GM18861 (cell line): Measurements from ENCODE around the gene ZBED5.
"Not testable (repeated sequence)": the region's sequence is repeated elsewhere in the genome, so short reads cannot be mapped to it uniquely, and the experiment has no call there.

Source experiments
- ATAC-seq: cut with Tn5 transposase; IDR thresholded peaks from one replicate; pipeline ENCODE4 v1.9.1; 2021; ENCODE audit not compliant: unreplicated experiment

ZBED5 gene

DNA sequence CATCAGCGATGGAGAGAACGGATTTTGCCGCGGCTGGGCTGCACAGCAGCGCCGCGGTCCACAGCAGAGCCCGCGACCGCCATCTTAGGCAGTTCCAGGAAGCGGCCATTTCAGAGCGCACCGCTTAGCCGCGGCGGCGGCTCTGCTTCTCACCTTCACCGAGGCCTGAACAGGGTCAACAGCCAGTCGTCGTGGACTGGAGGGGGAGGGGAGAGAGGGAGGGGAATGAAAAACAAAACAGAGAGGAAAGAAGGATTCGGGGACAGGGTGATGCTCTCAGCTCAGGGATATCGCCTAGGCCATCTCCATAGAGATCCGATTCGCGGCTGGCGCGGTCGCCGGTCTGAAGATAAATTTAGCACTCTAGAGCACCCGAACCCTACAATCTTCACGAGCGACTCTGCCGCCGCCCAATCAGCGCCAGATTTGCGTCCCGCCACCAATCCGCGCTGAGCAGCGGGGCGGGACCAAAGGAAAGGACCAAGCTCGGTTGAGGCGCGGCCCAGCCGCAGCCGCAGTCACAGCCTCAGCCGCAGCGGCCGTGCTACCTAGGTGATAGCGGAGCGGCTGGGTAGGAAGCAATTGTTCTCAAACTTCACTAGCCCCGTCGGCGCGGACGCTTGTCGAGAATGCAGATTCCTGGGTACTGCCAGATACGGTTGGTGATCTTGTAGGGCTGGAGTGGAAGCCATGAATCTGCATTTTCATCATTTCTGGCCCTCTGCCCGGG, at the start of gene ZBED5:
Gene ZBED5 (minus strand): TSS at position 345 of the 730 bp plus-strand sequence. CDS start 3,108 bp downstream, outside the sequence.
- ATAC-seq: peak; percentile 91

DNA sequence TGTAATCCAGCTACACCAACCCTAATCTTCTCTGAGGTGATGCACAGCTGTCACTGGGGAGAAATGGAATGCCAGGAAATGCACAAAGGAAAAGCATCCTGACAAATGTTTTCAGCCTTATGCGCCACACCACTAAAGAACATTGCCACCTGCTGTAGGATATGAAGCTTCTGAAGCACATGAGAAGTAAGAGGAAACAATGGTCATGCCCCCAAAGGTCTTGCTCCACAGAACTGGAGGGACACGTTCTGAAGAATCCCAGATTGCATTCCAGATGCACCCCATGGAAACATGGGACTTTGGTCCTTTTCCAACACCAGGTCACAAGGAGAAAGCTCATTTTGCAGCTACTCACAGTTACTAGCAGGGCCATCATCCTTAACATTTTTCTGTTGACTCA, 48.7 kb upstream of the ZBED5 start:
- ATAC-seq: no peak

DNA sequence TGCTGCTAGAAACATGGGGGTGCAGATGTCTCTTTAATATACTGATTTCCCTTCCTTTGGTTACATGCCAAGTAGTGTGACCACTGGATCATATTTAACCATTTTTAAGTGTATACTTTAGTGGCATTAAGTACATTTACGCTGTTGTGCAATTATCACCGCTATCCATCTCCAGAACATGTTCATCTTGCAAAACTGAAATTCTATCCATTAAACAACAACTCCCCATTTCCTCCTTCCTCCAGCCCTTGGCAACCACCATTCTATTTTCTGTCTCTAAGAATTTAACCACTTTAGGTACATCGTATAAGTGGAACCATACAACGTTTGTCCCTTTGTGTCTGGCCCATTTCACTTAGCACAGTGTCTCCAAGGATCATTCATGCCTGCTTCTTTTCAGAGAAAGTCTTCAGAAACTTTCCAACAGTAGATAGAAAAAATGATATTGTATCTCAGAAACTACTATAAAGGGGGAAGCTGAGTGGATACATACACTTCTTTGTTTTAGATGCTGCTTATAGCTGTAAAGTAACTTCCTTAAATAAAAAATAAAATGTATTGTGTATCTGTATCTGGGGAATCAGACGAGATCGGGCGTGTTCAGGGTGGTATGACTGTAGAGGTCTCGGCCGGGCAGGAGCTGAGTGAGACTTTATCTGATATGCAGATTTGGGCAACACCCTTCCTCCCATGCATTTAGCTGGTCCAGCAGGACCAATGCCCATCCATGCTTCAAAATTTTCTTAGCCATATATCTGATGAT, 44.6 kb upstream of the ZBED5 start:
- ATAC-seq: no peak

DNA sequence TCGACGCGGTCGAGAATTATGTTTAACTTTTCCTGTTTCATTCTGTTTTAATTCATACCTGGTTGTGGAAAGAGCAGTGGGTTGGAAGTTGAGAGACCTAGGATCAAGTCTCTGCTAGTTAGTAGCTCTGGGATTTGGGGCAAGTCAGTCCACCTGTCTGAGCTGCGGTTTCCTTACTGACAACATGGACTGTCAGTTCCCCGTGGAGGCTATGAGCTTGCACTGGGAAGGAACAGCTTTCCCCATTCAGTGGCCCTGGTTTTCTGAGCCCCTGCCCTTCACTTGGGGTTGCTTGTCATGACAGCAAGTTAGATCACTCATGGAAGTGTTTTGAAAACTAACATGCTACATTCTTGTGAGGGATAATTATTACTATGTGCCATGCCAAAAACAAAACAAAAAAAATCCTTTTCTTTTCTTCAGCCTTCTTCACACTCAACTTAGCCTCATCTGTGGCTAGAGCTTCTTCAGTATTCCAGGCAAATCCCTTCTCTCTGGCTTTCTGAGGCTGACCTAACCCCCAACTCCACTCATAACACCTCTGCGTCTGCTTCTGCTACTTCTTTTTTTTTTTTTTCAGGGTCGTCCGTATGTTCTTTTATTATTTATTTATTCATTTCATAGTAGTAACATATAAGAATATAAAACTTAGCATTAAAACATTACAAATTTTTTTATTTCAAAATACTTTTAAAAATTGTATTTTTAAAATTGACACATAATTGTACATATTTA, 43.0 kb upstream of the ZBED5 start:
- ATAC-seq: no peak

DNA sequence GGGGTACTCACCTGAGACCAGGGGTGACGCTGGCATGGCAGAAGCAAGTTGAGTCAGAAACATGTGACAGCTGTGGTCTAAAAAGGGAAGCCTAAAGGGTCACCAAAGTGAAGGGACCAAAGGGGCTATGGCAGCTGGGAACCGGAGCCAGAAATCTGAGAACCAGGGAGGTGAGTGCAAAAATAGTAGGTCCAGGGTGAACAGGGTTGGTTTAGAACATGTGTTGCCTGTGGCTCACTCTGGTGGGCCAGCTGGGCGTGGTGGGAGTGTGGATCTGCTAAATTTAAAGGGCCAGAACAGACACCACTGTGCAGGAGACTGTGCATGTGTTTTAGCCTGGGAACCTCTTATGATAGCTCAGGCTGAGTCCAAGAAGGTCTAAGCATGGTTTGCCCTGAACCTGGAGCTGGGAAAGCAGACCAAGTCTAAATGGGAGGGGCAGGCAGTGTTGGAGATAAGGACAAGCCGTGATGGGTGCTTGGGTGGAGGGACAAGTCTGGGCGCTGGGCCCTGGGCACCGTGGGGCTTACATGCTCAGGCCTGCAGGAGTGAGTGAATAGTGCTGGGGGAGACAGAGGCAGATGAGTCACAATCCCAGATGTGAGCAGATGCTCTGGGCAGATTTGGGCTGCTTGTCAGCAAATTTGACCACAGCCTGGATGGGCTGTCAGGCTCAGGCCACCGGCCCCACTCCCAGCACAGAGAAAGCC, 41.4 kb upstream of the ZBED5 start:
- ATAC-seq: no peak

DNA sequence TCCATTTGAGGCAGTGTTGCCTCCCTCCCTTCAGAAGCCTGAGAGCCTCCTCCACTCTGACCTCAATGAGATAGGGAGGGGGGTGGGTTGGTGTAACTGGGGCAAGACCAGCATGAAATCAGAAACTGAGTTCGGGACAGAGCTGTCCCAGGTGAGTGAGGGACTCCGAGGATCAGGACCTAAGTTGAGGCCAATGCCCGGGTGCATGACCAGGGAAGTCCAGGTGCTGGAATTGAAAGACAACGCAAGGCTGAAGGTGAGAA, 40.8 kb upstream of the ZBED5 start:
- ATAC-seq: no peak

DNA sequence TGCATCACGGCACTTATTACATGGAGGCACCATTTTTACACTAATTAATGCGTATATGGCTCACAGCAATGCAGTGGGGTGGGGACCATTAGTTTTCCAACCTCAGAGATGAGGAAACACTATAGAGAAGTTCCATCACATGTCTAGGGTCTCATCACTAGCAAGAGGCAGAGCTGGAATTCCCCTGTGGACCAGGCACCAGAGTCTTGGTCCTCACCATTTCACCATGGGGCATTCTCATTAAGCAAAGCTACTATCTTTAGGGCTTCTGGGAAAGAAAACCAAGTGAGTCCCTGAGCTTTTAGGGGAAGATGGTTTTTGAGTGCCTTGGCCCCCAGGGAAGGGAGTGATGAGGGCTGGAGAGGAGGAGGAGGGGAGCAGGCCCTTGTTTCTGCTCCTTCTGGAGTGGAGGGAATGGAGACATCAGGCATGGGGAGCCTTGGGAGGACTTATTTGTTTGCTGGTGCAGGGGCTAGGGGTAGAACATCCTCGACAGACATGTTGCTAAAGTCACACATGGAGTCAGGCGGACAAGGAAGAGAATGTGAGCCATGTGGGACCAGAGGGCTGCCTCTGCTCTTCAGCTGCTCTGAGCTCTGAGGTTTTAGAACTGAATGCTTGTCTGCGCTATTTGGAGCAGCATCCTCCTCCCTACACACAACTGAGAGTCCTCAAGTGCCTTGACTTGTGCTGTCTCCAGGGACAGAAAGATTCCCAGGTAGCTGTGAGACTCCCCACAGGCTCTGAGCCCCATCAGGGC, 40.3 kb upstream of the ZBED5 start:
- no peak for ATAC-seq

DNA sequence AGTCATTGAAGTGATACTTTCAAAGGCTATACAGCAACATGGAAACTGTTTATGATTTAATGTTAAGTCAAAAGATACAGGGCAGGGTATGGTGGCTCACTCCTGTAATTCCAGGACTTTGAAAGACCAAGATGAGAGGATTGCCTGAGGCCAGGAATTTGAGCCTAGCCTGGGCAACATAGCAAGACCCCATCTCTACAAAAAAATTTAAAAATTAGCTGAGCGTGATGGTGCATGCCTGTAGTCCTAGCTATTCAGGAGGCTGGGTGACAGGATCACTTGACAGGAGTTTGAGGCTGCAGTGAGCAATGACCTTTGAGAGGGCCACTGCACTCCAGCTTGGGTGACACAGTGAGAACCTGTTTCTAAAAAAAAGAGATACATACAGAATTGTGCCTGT, 39.3 kb upstream of the ZBED5 start:
- ATAC-seq: no peak

DNA sequence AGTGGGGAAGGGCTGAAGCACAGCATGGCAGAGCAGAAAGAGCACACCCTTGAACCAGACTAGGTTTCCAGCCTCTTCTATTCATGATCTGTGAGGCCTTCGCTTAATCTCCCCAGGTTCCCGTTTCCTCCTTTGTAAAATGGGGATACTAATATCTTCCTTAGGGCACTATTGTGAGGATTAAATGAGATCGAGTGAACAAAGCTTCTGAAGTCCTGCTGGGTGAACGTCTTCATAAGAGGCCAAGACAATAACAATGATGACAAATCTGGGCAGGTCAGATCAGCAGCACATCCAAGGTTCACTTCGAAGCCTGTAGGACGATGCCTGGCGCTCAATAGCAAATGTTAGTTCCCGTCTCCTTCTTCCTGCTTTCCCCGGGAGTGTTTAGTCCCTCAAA, 38.6 kb upstream of the ZBED5 start:
- ATAC-seq: no peak

DNA sequence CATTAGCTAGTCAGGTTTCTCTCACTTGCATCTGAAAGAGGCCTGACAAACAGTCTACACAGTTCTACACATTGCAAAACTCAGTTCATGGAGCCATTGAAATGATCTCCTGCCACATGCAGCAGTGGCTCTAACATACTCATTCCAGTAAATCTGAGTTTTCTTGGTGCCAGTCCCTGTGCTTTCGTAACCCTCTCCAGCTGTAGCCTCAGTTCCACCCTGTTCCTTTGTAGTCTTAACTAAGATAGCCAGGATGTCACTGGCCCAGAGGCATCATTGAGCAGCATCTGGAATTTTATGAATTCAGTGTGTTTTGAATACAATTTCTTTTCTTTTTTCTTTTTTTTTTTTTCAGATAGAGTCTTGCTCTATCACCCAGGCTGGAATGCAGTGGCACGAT, 37.4 kb upstream of the ZBED5 start:
- no peak for ATAC-seq

DNA sequence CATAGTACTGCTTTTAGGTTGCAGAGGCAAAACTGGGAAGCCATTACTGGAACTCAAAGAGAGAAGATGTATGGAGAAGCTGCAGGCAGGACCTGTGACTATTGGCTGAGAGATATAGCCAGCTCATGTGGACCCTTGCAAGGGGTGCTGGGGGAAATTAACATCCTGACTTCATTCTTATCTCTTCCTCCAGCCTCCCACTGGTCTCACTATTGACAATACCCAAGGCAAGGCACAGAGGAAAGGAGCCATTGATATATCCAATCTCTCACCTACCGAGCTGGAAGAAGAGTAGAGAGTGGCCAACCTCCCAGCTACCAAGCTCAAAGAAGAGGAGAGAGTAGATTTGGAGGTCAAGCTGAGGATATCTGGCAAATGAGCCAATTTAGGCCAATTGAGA, 36.8 kb upstream of the ZBED5 start:
- no peak for ATAC-seq

DNA sequence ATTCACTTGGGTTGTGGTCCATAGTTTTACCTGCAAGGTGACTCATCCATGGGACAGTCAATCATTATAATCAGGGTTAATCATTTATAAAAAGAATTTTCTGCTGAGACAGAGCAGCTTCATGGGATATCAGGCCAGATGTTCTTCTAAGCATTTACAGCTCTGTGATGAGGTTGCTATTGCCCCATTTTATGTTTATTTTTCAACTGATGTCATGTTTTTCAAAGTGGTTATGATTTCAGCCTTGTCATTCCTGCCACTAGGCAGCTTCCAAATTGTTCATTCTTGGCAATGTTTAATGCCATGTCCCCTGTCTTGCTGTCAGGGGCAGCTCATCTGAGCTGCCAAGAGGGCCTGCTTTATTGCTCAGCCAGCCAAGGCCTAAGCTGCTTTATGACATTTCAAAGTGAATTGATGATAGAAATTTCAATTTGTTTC, 35.9 kb upstream of the ZBED5 start:
- ATAC-seq: no peak

DNA sequence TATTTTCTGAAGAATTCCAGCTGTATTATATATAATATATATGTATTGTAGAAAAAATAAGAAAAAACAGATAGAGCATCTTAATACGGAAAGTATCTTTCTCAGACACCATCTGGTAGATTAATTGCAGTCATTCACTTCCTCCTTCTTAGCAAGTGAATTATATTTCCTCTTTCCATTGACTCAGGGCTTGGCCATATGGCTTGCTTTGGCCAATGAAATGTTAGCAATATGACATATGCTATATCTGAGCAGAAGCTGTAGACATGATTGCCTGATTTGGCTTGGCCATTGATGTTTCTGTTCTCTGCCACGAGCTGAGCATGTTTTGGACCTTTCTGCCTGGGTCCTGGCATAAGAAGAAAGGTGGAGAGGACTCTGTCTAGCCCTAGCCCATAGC, 34.4 kb upstream of the ZBED5 start:
- ATAC-seq: no peak

DNA sequence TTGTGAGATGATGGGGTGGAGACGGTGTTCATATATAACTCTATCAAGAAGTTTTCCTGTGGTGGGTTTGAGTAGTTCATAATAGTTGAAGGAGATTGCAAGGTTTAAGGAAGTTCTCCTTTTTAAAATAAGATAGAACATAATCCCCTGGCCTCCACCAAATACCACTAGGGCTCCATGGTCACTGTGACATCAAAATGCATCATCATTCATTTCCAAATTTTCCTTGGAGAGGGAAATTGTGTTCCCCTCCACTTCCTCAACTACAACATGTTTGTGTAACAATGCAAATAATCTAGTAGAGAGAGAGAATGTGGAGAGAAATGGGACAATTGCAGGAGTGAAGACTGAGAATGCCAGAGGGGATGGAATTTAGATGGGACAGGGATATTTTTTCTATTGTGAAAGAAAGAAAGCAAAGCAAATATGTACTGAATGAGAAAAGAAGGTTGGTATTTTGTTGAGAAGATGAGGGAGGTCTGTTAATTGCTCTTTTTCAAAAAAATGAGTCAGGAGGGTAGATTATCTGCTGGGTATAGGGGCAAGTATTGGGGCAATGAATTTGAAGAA, 33.4 kb upstream of the ZBED5 start:
- ATAC-seq: no peak

DNA sequence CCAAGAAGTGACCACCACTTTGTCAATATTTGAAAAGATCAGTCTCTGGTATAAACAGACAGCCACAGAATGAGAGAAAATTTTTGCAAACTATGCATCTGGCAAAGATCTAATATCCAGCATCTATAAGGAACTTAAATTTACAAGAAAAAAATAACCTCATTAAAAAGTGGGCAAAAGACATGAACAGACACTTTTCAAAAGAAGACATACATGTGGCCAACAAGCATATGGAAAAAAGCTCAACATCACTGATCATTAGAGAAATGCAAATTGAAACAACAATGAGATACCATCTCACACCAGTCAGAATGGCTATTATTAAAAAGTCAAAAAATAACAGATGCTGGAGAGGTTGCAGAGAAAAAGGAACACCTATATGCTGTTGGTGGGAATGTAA, 32.2 kb upstream of the ZBED5 start:
- ATAC-seq: not testable (repeated sequence)

DNA sequence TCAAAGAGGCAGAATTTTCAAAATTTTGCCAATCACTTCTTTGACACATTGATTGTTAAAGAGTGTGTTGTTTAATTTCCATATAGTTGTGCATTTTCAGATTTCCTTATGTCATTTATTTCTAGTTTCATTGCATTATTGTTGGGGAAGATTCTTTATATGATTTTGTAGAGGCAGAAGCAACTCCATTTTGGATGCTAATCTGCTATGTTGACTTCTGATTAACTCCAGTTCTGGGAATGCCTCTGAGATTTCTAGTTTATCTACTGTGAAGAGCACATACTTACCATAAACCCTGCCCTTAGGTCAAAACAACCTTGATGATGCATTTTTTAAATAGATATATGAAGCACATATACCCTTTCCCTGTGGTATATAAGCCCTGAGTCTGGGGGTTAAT, 29.5 kb upstream of the ZBED5 start:
- ATAC-seq: no peak

DNA sequence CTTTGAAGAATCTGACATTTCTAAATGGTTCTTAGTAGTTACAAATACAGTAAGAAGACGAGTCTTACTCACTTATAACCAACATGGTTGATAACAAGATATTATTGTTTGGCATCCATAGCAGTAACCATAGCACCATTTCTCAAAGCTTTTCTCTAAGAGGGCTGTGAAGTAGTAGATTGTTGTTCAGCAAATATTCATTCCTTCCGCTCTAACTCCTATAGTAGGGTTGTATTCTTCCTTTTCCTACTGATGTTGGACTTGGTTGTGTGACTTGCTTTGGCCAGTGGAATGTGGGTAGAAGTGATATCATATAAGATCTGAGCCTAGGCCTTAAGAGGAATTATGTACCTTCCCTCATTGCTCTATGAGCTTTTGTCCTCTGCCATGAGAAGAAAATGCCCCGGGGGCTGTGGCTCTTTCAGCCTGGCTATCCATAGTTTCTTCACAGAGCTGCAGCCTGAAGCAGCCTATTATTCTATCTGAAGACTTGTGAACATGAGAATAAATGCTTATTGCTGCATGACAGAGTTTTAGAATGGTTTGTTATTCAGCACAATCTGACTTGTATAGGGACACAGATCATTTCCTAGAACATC, 28.9 kb upstream of the ZBED5 start:
- ATAC-seq: no peak

DNA sequence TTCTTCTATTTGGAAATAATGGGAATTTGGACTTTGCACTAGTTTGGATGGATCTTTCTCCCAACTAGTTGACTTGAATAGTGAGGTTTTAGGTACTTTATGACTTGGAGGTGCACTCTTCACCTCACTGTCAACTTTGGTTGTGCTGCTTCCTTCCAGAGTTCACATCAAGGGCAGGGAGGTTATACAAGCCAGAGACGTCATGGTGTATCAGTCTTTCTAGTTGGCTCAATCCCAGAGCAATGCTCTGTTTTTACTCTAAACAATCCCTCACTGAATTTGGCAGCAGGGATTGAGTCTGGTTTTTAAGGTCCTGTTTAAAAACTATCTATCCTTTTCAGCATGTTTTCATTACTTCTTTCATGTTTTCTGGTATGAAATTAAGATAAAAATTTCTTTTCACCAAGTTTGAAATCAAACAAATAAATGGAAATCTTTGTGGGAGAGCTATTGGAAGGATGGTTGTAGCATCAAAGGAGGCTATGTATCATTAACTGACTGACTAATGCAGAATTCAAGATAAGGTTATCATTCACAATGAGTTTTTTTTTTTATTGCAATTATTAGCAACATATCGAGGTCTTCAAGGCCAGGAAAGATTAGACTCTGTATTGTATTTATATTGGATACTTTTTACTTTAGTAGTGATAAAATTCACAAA, 28.0 kb upstream of the ZBED5 start:
- no peak for ATAC-seq

DNA sequence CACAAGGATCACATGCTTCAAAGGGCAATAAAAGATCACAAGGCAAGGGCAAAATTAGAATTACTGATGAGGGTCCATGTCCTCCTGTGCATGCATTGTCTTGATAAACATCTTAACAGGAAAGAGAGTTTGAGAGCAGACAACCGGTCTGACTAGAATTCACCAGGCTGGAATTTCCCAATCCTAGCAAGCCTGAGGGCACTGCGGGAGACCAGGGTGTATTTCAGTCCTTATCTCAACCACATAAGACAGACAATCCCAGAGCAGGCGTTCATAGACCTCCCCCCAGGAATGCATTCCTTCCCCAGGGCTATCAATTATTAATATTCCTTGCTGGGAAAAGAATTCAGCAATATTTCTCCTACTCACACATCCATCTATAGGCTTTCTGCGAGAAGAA, 26.4 kb upstream of the ZBED5 start:
- ATAC-seq: not testable (repeated sequence)

DNA sequence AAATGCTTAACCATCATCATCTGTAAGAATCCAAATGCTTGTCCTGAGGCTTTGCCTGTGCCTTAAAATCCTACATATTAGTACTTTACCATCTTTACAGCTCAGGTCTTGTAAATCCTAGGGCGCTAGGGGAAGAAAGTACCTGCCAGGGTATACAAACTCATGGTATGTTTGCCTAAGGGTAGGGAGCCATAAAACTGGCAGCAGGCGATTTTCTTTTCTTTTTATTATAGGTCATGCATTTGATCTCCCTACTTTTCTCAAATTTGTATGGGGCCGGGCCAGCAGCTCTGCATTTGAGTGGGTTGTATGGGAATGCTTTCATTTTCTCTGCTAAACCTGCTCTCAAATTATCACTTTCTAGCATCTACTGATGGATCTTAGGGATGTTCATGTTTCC, 24.0 kb upstream of the ZBED5 start:
- no peak for ATAC-seq
